H1 (cell line): ENCODE data around the gene STEAP1B. TPM values are rescaled to one million over a fixed set of nuclear protein-coding genes. Genes with fewer than 3 reads are reported as not detected.
"Not testable (repeated sequence)": the region's sequence is repeated elsewhere in the genome, so short reads cannot be mapped to it uniquely, and the experiment has no call there.

Experiments
- CTCF ChIA-PET: fragments of 300-600 bp; sonication (Branson Sonifier 250); formaldehyde crosslinking; loops from one replicate; lab custom pipeline; 2021; ENCODE audit not compliant: partially characterized antibody; lab: Charles Lee
- POLR2A ChIA-PET: fragments of 300-600 bp; sonication (Branson Sonifier 250); formaldehyde crosslinking; loops from one replicate; lab custom pipeline; 2021; ENCODE audit warnings: inconsistent platforms; ENCODE audit not compliant: partially characterized antibody; lab: Charles Lee
- DNase-seq, 2 experiments: peaks; one replicate each; pipeline versions ENCODE4 v3.0.0 to v3.0.0-alpha.2; 2010 to 2022; ENCODE audit warnings: low spot score in 2 of 2, low read depth in 1 of 2, mixed read lengths in 1 of 2
- FAIRE-seq: peaks from 2 replicates; lab custom pipeline; 2011; peaks lifted over from hg19 to GRCh38; lab: Jason Lieb, UNC
- H2AFZ ChIP-seq: 2 replicates; pipeline ENCODE4 v1.8.1; 2012; ENCODE audit warnings: low read length, inconsistent platforms
- H2AK5ac ChIP-seq: 2 replicates; pipeline ENCODE4 v1.6.1; 2013; ENCODE audit warnings: low read depth, low read length
- H2BK120ac ChIP-seq: replicated peaks from 2 replicates; pipeline ENCODE3; 2013; ENCODE audit warnings: low read depth, low read length, inconsistent platforms
- H2BK12ac ChIP-seq: 2 replicates; pipeline ENCODE4 v1.6.1; 2013; ENCODE audit warnings: low read depth, low read length
- H2BK15ac ChIP-seq: 2 replicates; pipeline ENCODE4 v1.6.1; 2013; ENCODE audit warnings: low read length
- H2BK20ac ChIP-seq: 2 replicates; pipeline ENCODE4 v1.6.1; 2013; ENCODE audit warnings: low read length
- H2BK5ac ChIP-seq: 2 replicates; pipeline ENCODE4 v1.6.1; 2013; ENCODE audit warnings: low read depth, low read length
- H3K14ac ChIP-seq: 2 replicates; pipeline ENCODE4 v1.6.1; 2013; ENCODE audit warnings: inconsistent platforms; ENCODE audit not compliant: insufficient read length
- H3K18ac ChIP-seq: 2 replicates; pipeline ENCODE4 v1.6.1; 2013; ENCODE audit warnings: low read length; ENCODE audit errors: extremely low read depth
- H3K23ac ChIP-seq: 2 replicates; pipeline ENCODE4 v1.6.1; 2013; ENCODE audit warnings: inconsistent platforms; ENCODE audit not compliant: insufficient read length
- H3K23me2 ChIP-seq: 2 replicates; pipeline ENCODE4 v1.6.1; 2013; ENCODE audit warnings: low read depth, low read length
- H3K27ac ChIP-seq: 2 replicates; pipeline ENCODE4 v1.6.1; 2011; ENCODE audit warnings: low read depth, low read length, inconsistent platforms
- H3K27me3 ChIP-seq, 4 experiments: replicated peaks in 1 of 4; 1 replicate in 1 of 4; 2 replicates in 3 of 4; pipeline versions ENCODE4 v1.6.1 to v1.8.1; 2011 to 2013; ENCODE audit warnings: low read length in 3 of 4, mild to moderate bottlenecking in 3 of 4, inconsistent platforms in 2 of 4, mixed read lengths in 2 of 4, moderate library complexity in 1 of 4; ENCODE audit not compliant: control insufficient read depth in 3 of 4, insufficient read depth in 3 of 4; ENCODE audit errors: extremely low read depth in 1 of 4
- H3K36me3 ChIP-seq, 4 experiments: 2 replicates each; pipeline versions ENCODE4 v1.6.1 to v1.8.1; 2011 to 2013; ENCODE audit warnings: mild to moderate bottlenecking in 4 of 4, low read length in 3 of 4, moderate library complexity in 2 of 4, control low read depth in 1 of 4, inconsistent platforms in 1 of 4; ENCODE audit not compliant: insufficient read depth in 4 of 4, control insufficient read depth in 2 of 4
- H3K4ac ChIP-seq: replicated peaks from 2 replicates; pipeline ENCODE3; 2013; ENCODE audit warnings: low read length, low read depth, mixed read lengths, inconsistent platforms; ENCODE audit not compliant: insufficient read length
- H3K4me1 ChIP-seq, 4 experiments: replicated peaks in 1 of 4; 1 replicate in 1 of 4; 2 replicates in 3 of 4; pipeline versions ENCODE4 v1.6.1 to v1.8.1; 2011 to 2013; ENCODE audit warnings: low read length in 3 of 4, inconsistent platforms in 2 of 4, mixed read lengths in 1 of 4; ENCODE audit not compliant: insufficient read depth in 4 of 4, control insufficient read depth in 3 of 4
- H3K4me2 ChIP-seq, 2 experiments: 2 replicates each; pipeline versions ENCODE4 v1.6.1 to v1.8.1; 2011 to 2013; ENCODE audit warnings: low read depth in 2 of 2, low read length in 2 of 2, control low read depth in 1 of 2, inconsistent platforms in 1 of 2, mild to moderate bottlenecking in 1 of 2; ENCODE audit not compliant: insufficient read depth in 1 of 2
- H3K4me3 ChIP-seq, 4 experiments: fragments of 200-600, 300-600 bp in 1 of 4; sonication (generic), shearing (Covaris generic), sonication (Bioruptor Twin) in 1 of 4; 2 replicates each; pipeline versions ENCODE4 v1.5.1 to v1.8.1; 2011 to 2016; ENCODE audit warnings: low read length in 4 of 4, low read depth in 3 of 4, control low read depth in 2 of 4, inconsistent platforms in 2 of 4, mild to moderate bottlenecking in 2 of 4, mixed read lengths in 1 of 4, moderate library complexity in 1 of 4; ENCODE audit not compliant: insufficient read depth in 2 of 4; ENCODE audit errors: extremely low read depth in 1 of 4
- H3K56ac ChIP-seq: replicated peaks from 2 replicates; pipeline ENCODE3; 2013; ENCODE audit warnings: low read depth, mild to moderate bottlenecking, mixed read lengths, low read length, inconsistent platforms; ENCODE audit not compliant: insufficient read length
- H3K79me1 ChIP-seq: 2 replicates; pipeline ENCODE4 v1.6.1; 2013; ENCODE audit warnings: low read depth, low read length, control low read depth
- H3K79me2 ChIP-seq, 2 experiments: 2 replicates each; pipeline versions ENCODE4 v1.6.1 to v1.8.1; 2012 to 2013; ENCODE audit warnings: low read length in 2 of 2, mild to moderate bottlenecking in 2 of 2, inconsistent platforms in 1 of 2; ENCODE audit not compliant: insufficient read depth in 2 of 2, control insufficient read depth in 1 of 2
- H3K9ac ChIP-seq, 4 experiments: replicated peaks in 1 of 4; 1 replicate in 1 of 4; 2 replicates in 3 of 4; pipeline versions ENCODE4 v1.6.1 to v1.8.1; 2011 to 2013; ENCODE audit warnings: low read depth in 3 of 4, low read length in 3 of 4, control low read depth in 2 of 4, mild to moderate bottlenecking in 2 of 4, moderate library complexity in 2 of 4, inconsistent platforms in 1 of 4; ENCODE audit errors: extremely low read depth in 1 of 4
- H3K9me3 ChIP-seq, 2 experiments: 2 replicates each; pipeline versions ENCODE4 v1.6.1 to v1.8.1; 2012 to 2013; ENCODE audit warnings: mild to moderate bottlenecking in 2 of 2, moderate library complexity in 2 of 2, control low read depth in 1 of 2, inconsistent platforms in 1 of 2, low read depth in 1 of 2, low read length in 1 of 2, mixed read lengths in 1 of 2; ENCODE audit not compliant: insufficient read depth in 2 of 2
- H4K20me1 ChIP-seq, 2 experiments: replicated peaks in 1 of 2; 2 replicates each; pipeline versions ENCODE3 to v1.8.1; 2011 to 2013; ENCODE audit warnings: inconsistent platforms in 2 of 2, low read length in 2 of 2, mild to moderate bottlenecking in 1 of 2; ENCODE audit not compliant: insufficient read depth in 2 of 2, control insufficient read depth in 1 of 2
- H4K5ac ChIP-seq: 2 replicates; pipeline ENCODE4 v1.6.1; 2013; ENCODE audit warnings: low read length, low read depth, mixed read lengths, inconsistent platforms; ENCODE audit not compliant: insufficient read length
- H4K8ac ChIP-seq: 2 replicates; pipeline ENCODE4 v1.8.0; 2013; ENCODE audit warnings: mild to moderate bottlenecking, moderate library complexity, low read length, inconsistent platforms; ENCODE audit not compliant: insufficient read depth; ENCODE audit errors: extremely low read depth
- H4K91ac ChIP-seq: replicated peaks from 2 replicates; pipeline ENCODE3; 2013; ENCODE audit warnings: low read length, mixed read lengths, inconsistent platforms; ENCODE audit not compliant: insufficient read length
- ASH2L ChIP-seq: fragments of 200-600, 300-600 bp; sonication (generic); IDR thresholded peaks from one replicate; pipeline ENCODE4 v1.7.1; 2017; ENCODE audit warnings: low read length
- CREB1 ChIP-seq: IDR thresholded peaks from 2 replicates; pipeline ENCODE4 v1.6.1; 2012; ENCODE audit warnings: inconsistent platforms
- GABPA ChIP-seq: IDR thresholded peaks from 2 replicates; pipeline ENCODE4 v1.6.1; 2011; ENCODE audit warnings: mild to moderate bottlenecking, low read length, moderate library complexity, borderline replicate concordance; ENCODE audit not compliant: insufficient read depth
- POLR2A ChIP-seq, 2 experiments: IDR thresholded peaks; 1 replicate in 1 of 2; 2 replicates in 1 of 2; pipeline ENCODE4 v1.6.1; 2011; ENCODE audit warnings: low read depth in 2 of 2, low read length in 2 of 2, mild to moderate bottlenecking in 2 of 2; ENCODE audit errors: control extremely low read depth in 1 of 2
- RAD21 ChIP-seq, 2 experiments: IDR thresholded peaks in 1 of 2; conservative IDR thresholded peaks in 1 of 2; 2 replicates each; pipeline ENCODE4 v1.6.1; 2011; ENCODE audit warnings: low read depth in 2 of 2, low read length in 2 of 2, improper control_type of control experiment in 1 of 2, inconsistent platforms in 1 of 2, mild to moderate bottlenecking in 1 of 2, moderate library complexity in 1 of 2
- SIN3A ChIP-seq, 2 experiments: IDR thresholded peaks in 1 of 2; conservative IDR thresholded peaks in 1 of 2; 2 replicates each; pipeline ENCODE4 v1.6.1; 2011 to 2012; ENCODE audit warnings: low read length in 2 of 2, improper control_type of control experiment in 1 of 2, low read depth in 1 of 2, mild to moderate bottlenecking in 1 of 2
- TAF1 ChIP-seq: IDR thresholded peaks from 2 replicates; pipeline ENCODE4 v1.6.1; 2011; ENCODE audit warnings: mild to moderate bottlenecking, low read depth, low read length
- WGBS, 2 experiments: shearing (Covaris generic) in 1 of 2; methylation state at CpG; one replicate each; pipeline versions ENCODE4 v1.1.6 to v1.1.7; 2013 to 2015; ENCODE audit warnings: low lambda C conversion rate in 2 of 2, mixed read lengths in 2 of 2, inconsistent platforms in 1 of 2, low coverage in 1 of 2, missing lambda C conversion rate in 1 of 2; ENCODE audit not compliant: insufficient replicate concordance in 2 of 2, insufficient coverage in 1 of 2, insufficient read length in 1 of 2; ENCODE audit errors: extremely low coverage in 1 of 2, missing lambda C conversion rate in 1 of 2; 5-methylcytosine and 5-hydroxymethylcytosine counted together
- long read RNA-seq, 2 experiments: library from RNA in 1 of 2; library from capped mRNA in 1 of 2; stranded (forward); transcript quantifications; one replicate each; pipeline ENCODE4 v2.0.0, GENCODE V29; 2021; ENCODE audit warnings: inconsistent platforms in 1 of 2
- polyA minus RNA-seq, 3 experiments: library from RNA; depleted of rRNA, polyadenylated mRNA; stranded (reverse); fragments of >200 nt; gene quantifications; 1 replicate in 2 of 3; 2 replicates in 1 of 3; pipeline ENCODE4 v1.2.3, GENCODE V29; 2011
- polyA plus RNA-seq, 7 experiments: library from polyadenylated mRNA; depleted of rRNA in 3 of 7; stranded (reverse) in 5 of 7; unstranded in 2 of 7; fragments of >200 nt in 5 of 7; fragments of 200-250 nt in 2 of 7; gene quantifications; 1 replicate in 5 of 7; 2 replicates in 1 of 7; 4 replicates in 1 of 7; pipeline versions ENCODE4 v1.2.1 to v1.2.3, GENCODE V29; 2011 to 2013; ENCODE audit warnings: missing spikeins in 2 of 7, mixed read lengths in 2 of 7
- total RNA-seq: library from RNA; stranded (reverse); fragmentation: NEBNext Ultra II Directional; extraction: Animal tissue kit (Norgen Biotek cat#: 25700); gene quantifications from 2 replicates; pipeline ENCODE4 v1.2.1, GENCODE V29; 2021
- TF ChIP-seq, protein P1 (sequence below): IDR thresholded peaks from 2 replicates; pipeline ENCODE4 v1.6.1; 2012; ENCODE audit warnings: inconsistent platforms

STEAP1B gene
- total RNA-seq (8.6 and 8.7 TPM in 2 replicates), polyA plus RNA-seq (2011; rRNA removed) (3.8 and 5.4 TPM in 2 replicates), polyA minus RNA-seq (2011; rRNA and poly(A)+ RNA removed) (6.6 and 8.9 TPM in 2 replicates)
- polyA plus RNA-seq (2011; cell fraction: cytosol; rRNA removed), result 5.3 TPM
- polyA plus RNA-seq (2011; cell fraction: nucleus; rRNA removed), result 3.9 TPM
- 4.7 to 6.7 TPM (median 5.3 TPM) in 4 replicates for polyA plus RNA-seq (2012, experiment 1 of 2)
- polyA plus RNA-seq (2012, experiment 2 of 2), result 1.9 TPM
- polyA plus RNA-seq (2013, experiment 1 of 2), result 12.0 TPM
- polyA plus RNA-seq (2013, experiment 2 of 2), result 15.7 TPM
- polyA minus RNA-seq (2011; cell fraction: cytosol; rRNA and poly(A)+ RNA removed), result 1.2 TPM
- polyA minus RNA-seq (2011; cell fraction: nucleus; rRNA and poly(A)+ RNA removed), result 12.4 TPM
- long read RNA-seq, experiment 1, partial matches to known transcripts, result 1 of 213 reads
- long read RNA-seq, experiment 1, other reads (novel, unspliced or antisense), result 212 of 213 reads
- long read RNA-seq, experiment 2, partial matches to known transcripts, result 0 of 11 reads
- long read RNA-seq, experiment 2, other reads (novel, unspliced or antisense), result 9 of 11 reads

DNA sequence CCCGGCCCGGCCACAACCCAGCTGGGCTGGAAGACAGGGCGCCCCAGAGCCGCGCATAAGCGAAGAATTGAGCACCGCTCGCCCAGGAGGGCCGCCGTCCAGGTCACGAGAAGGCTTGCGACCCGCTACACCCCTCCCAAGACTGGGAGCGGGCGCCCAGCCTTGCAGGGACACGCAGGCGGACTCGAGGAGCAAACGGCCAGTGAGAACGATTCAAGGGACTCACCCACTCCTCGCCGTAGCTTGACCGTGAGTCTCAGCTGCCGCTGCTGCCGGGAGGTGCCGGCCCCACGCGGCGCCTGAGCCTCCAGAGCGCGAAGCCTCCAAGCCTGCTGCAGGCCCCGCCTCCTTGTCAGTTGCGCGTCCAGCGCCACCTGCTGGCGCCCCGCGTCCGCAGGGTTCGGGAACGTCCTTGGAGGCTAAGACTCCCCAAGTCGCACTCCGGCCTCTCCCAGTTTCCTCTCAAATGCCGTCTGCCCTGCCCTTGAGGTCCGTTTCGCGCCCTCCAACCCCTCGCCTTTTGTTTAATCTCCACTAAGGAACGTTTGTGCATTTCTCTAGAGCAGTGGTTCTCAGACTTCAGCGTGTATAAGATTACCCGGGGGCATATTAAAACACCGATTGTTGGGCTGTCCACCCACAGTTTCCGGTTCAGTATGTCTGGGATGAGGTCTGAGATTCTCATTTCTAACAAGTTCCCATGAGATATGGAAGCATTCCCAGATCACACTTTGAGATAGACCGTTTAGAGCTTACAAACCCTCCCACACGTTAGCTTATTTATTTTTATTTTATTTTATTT lies at the start of gene STEAP1B:
Gene STEAP1B (minus strand): TSS at position 301 of the 802 bp plus-strand sequence. CDS start 5,333 bp downstream, outside the sequence.
- not testable (repeated sequence) for H3K27me3 ChIP-seq, H3K4ac ChIP-seq, H3K4me1 ChIP-seq, H2BK20ac ChIP-seq, H2BK120ac ChIP-seq, H3K14ac ChIP-seq, H3K23ac ChIP-seq, H3K79me2 ChIP-seq, H4K20me1 ChIP-seq, H2BK15ac ChIP-seq, H3K79me1 ChIP-seq, H3K23me2 ChIP-seq, H2AK5ac ChIP-seq, FAIRE-seq, H3K56ac ChIP-seq, H3K27ac ChIP-seq, H3K9me3 ChIP-seq, H3K36me3 ChIP-seq
- peak; percentile 93 to 99 for DNase-seq
- H4K91ac ChIP-seq, result peak within 1 kb of the TSS; percentile 95
- peak within 1 kb of the TSS in 1 of 4 experiments; percentile 29; a peak in 3 of 7 replicates for H3K9ac ChIP-seq
- 17% methylated on average over 46 of the region's 55 CpGs; no CpG with 5 or more reads in 1 of the 2 experiments for WGBS, 2 experiments
- H2BK12ac ChIP-seq, result 0 out of 2 replicates have a peak within 1 kb of the TSS, but pooled peaks have one; percentile 80
- peak within 1 kb of the TSS; percentile 33 for H4K5ac ChIP-seq
- CTCF ChIA-PET, result interaction anchor here (0.6 to 1.2 kb wide), 5 partner anchors 48 to 416 kb away, joined by 3 to 7 read pairs (median 3); no protein-coding TSS in a partner anchor
- H2AFZ ChIP-seq, result peak within 1 kb of the TSS; percentile 97; the same call in 1 of the 2 replicates
- H3K18ac ChIP-seq, result peak within 1 kb of the TSS; percentile 93
- H3K4me3 ChIP-seq, result peak within 1 kb of the TSS; percentile 39 to 60 (median 52)
- H2BK5ac ChIP-seq, result peak within 1 kb of the TSS; percentile 71; the same call in 1 of the 2 replicates
- H3K4me2 ChIP-seq, result peak within 1 kb of the TSS; percentile 52 to 68
- POLR2A ChIA-PET, result interaction anchor here (0.8 kb wide), 1 partner anchor 386 kb away, joined by 3 read pairs; no protein-coding TSS in a partner anchor
- peak within 1 kb of the TSS; percentile 85 for H4K8ac ChIP-seq
- TF ChIP-seq POLR2A (IDR thresholded peaks at IDR 0.05; ENCODE audit: control extremely low read depth in 1 of 2, low read depth in 2 of 2, low read length in 2 of 2) (peak; percentile 55 to 60), CREB1 (peak; percentile 58), ASH2L (peak; percentile 52), SIN3A (conservative IDR thresholded peaks at IDR 0.05 in 1 of 2, IDR thresholded peaks at IDR 0.05 in 1 of 2; ENCODE audit: low read depth in 1 of 2, low read length in 2 of 2) (0 out of 4 replicates have a peak, but pooled peaks of 1 of the 2 experiments have one; percentile 51), TAF1 (peak; percentile 42; the same call in 1 of the 2 replicates), GABPA (0 out of 2 replicates have a peak, but pooled peaks have one; percentile 36), RAD21 (IDR thresholded peaks at IDR 0.05 in 1 of 2, conservative IDR thresholded peaks at IDR 0.05 in 1 of 2; ENCODE audit: low read depth in 2 of 2, low read length in 2 of 2) (peak; percentile 44 to 57)
- TF ChIP-seq, protein P1, sequence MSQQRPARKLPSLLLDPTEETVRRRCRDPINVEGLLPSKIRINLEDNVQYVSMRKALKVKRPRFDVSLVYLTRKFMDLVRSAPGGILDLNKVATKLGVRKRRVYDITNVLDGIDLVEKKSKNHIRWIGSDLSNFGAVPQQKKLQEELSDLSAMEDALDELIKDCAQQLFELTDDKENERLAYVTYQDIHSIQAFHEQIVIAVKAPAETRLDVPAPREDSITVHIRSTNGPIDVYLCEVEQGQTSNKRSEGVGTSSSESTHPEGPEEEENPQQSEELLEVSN, result peak; percentile 93
